ENCODE measurements around the gene ZCCHC14. TPM values are rescaled to one million over a fixed set of nuclear protein-coding genes. Genes with fewer than 3 reads are reported as not detected.

ZCCHC14 gene
- total and polyA plus RNA-seq, 4 donors, result 7.4 to 31.1 (median 19.3) TPM

- H3K9ac ChIP-seq (ENCODE audit: insufficient read depth in 1 of 2, low read length in 2 of 2), result peak overlapping the region in 1 of 2 donors; percentile 45
- H3K36me3 ChIP-seq (ENCODE audit: control insufficient read depth in 4 of 4, insufficient read depth in 4 of 4, low read length in 4 of 4), result peaks cover 0 to 7% (median under 1%) of the 10 kb centered on the region in 4 donors
- H3K27me3 ChIP-seq (ENCODE audit: control insufficient read depth in 3 of 3, insufficient read depth in 3 of 3, low read length in 2 of 3), result no peaks in the 10 kb centered on the region
- H3K9me3 ChIP-seq (ENCODE audit: control insufficient read depth in 4 of 4, insufficient read depth in 3 of 4, low read length in 3 of 4), result no peaks in the 10 kb centered on the region
- no peak for ATAC-seq (ENCODE audit: insufficient read depth, low FRiP score)
- TF ChIP-seq, protein P1, sequence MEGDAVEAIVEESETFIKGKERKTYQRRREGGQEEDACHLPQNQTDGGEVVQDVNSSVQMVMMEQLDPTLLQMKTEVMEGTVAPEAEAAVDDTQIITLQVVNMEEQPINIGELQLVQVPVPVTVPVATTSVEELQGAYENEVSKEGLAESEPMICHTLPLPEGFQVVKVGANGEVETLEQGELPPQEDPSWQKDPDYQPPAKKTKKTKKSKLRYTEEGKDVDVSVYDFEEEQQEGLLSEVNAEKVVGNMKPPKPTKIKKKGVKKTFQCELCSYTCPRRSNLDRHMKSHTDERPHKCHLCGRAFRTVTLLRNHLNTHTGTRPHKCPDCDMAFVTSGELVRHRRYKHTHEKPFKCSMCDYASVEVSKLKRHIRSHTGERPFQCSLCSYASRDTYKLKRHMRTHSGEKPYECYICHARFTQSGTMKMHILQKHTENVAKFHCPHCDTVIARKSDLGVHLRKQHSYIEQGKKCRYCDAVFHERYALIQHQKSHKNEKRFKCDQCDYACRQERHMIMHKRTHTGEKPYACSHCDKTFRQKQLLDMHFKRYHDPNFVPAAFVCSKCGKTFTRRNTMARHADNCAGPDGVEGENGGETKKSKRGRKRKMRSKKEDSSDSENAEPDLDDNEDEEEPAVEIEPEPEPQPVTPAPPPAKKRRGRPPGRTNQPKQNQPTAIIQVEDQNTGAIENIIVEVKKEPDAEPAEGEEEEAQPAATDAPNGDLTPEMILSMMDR (IDR thresholded peaks at IDR 0.05; ENCODE audit: control extremely low read depth, extremely low read depth), result no peak
- H3K4me3 ChIP-seq, result no peak overlapping the region
- no peak for DNase-seq
- WGBS, 2 donors, result 84 to 85% methylated on average over 6 of the region's 6 CpGs
- peaks cover 0 to 24% (median 7%) of the 10 kb centered on the region in 5 donors for H3K4me1 ChIP-seq (ENCODE audit: control insufficient read depth in 5 of 5, insufficient read depth in 5 of 5, low read length in 5 of 5)
- H3K27ac ChIP-seq (ENCODE audit: low read depth in 1 of 2, low read length in 1 of 2), result peak overlapping the region in 1 of 2 donors; percentile 93
Measured at GRCh38 chr16:87393680-87394055, 99.2 kb downstream of the ZCCHC14 start.

- 1 to 2% methylated on average over 53 of the region's 53 CpGs for WGBS, 2 donors
- Histone ChIP-seq H3K27me3 (ENCODE audit: control insufficient read depth in 3 of 3, insufficient read depth in 3 of 3, low read length in 2 of 3) (no peaks in the 10 kb centered on the region), H3K4me3 (peak overlapping the region; percentile 87), H3K4me1 (ENCODE audit: control insufficient read depth in 5 of 5, insufficient read depth in 5 of 5, low read length in 5 of 5) (peaks cover 0 to 28% (median 7%) of the 10 kb centered on the region in 5 donors), H3K9me3 (ENCODE audit: control insufficient read depth in 4 of 4, insufficient read depth in 3 of 4, low read length in 3 of 4) (no peaks in the 10 kb centered on the region), H3K27ac (ENCODE audit: low read depth in 1 of 2, low read length in 1 of 2) (peak overlapping the region; percentile 93 to 94), H3K9ac (ENCODE audit: insufficient read depth in 1 of 2, low read length in 2 of 2) (peak overlapping the region in 1 of 2 donors; percentile 45), H3K36me3 (ENCODE audit: control insufficient read depth in 4 of 4, insufficient read depth in 4 of 4, low read length in 4 of 4) (peaks cover 0 to 5% (median 0%) of the 10 kb centered on the region in 4 donors)
- TF ChIP-seq, protein P1 (IDR thresholded peaks at IDR 0.05; ENCODE audit: control extremely low read depth, extremely low read depth), result peak; percentile 22
- DNase-seq, result peak; percentile 51 to 72 (median 71)
- no peak for ATAC-seq (ENCODE audit: insufficient read depth, low FRiP score)
Measured at GRCh38 chr16:87392821-87393679, 99.8 kb downstream of the ZCCHC14 start.

- H3K4me1 ChIP-seq (ENCODE audit: control insufficient read depth in 5 of 5, insufficient read depth in 5 of 5, low read length in 5 of 5), result peaks cover 0 to 34% (median 11%) of the 10 kb centered on the region in 5 donors
- peak within 1 kb of the TSS; percentile 87 for H3K4me3 ChIP-seq
- H3K27me3 ChIP-seq (ENCODE audit: control insufficient read depth in 3 of 3, insufficient read depth in 3 of 3, low read length in 2 of 3), result no peaks in the 10 kb centered on the region
- H3K27ac ChIP-seq (ENCODE audit: low read depth in 1 of 2, low read length in 1 of 2), result peak within 1 kb of the TSS; percentile 97 to 99
- DNase-seq (peak; percentile 97 to 99 (median 99)), ATAC-seq (ENCODE audit: insufficient read depth, low FRiP score) (peak; percentile 85)
- 0% methylated on average over 60 to 113 of the region's 113 CpGs for WGBS, 2 donors
- peak within 1 kb of the TSS; percentile 60 to 74 for H3K9ac ChIP-seq (ENCODE audit: insufficient read depth in 1 of 2, low read length in 2 of 2)
- TF ChIP-seq, protein P1 (IDR thresholded peaks at IDR 0.05; ENCODE audit: control extremely low read depth, extremely low read depth), result no peak
- H3K36me3 ChIP-seq (ENCODE audit: control insufficient read depth in 4 of 4, insufficient read depth in 4 of 4, low read length in 4 of 4), result peaks cover 0 to 5% (median 0%) of the 10 kb centered on the region in 4 donors
- no peaks in the 10 kb centered on the region for H3K9me3 ChIP-seq (ENCODE audit: control insufficient read depth in 4 of 4, insufficient read depth in 3 of 4, low read length in 3 of 4)
Measured at GRCh38 chr16:87391950-87392820, 100.6 kb downstream of the ZCCHC14 start, which contains the start of gene MAP1LC3B. Gene MAP1LC3B, plus strand, starts transcription at chr16:87392336. Its CDS starts 92 bp downstream, at chr16:87392428.

All from lung (tissue), 12 donors.